HG03103 (cell line): ENCODE data around the gene TEX28.
"Not testable (repeated sequence)": the region's sequence is repeated elsewhere in the genome, so short reads cannot be mapped to it uniquely, and the experiment has no call there.

ENCODE experiments used
- ATAC-seq: cut with Tn5 transposase; IDR thresholded peaks from one replicate; pipeline ENCODE4 v1.9.1; 2021; ENCODE audit warnings: low read depth; ENCODE audit not compliant: unreplicated experiment

The TEX28 gene

DNA sequence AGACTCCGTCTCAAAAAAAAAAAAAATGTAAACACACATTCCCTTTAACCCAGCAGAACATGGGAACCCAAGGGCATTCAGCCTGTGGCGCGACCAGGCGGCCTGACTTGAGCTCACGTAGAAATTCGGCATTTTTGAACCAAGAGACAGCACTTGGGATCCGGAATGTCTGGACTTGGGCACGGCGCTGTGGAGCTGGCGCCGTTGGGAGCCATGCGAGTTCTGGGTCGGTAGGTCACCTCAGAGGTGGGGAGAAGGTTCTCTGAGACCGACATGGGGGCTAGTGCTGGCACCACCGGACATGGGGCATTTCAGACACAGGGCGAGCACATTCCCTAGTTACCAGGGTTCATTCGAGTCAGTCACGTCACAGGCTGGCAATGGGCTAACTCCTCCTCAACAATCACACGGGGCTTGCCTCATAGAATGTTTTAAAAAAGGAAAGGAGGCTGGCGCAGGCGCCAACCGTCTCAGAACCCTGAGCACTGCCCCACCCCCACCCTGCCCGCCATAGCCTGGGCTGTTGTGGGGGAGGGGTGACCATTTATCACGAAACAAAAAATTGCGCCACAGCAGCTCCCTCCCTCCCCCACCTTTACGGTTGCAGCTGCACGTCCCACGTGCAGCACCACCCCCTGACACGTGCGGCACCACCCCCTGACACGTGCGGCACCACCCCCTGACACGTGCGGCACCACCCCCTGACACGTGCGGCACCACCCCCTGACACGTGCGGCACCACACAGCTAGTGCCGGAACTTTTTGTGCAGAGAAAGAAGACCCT is at the start of gene TEX28:
TSS of gene TEX28 (minus strand) at position 334 of the 784 bp plus-strand sequence. CDS start 3,007 bp downstream, outside the sequence.
- ATAC-seq = no peak

GRCh38 chrX:154343620-154344019 is 48.7 kb upstream of the TEX28 start:
- peak; percentile 33 for ATAC-seq

GRCh38 chrX:154343063-154343462 is 48.1 kb upstream of the TEX28 start:
- not testable (repeated sequence) for ATAC-seq

GRCh38 chrX:154341399-154342298 is 46.7 kb upstream of the TEX28 start:
- ATAC-seq = peak; percentile 58

GRCh38 chrX:154334496-154334895 is 39.6 kb upstream of the TEX28 start:
- no peak for ATAC-seq

DNA sequence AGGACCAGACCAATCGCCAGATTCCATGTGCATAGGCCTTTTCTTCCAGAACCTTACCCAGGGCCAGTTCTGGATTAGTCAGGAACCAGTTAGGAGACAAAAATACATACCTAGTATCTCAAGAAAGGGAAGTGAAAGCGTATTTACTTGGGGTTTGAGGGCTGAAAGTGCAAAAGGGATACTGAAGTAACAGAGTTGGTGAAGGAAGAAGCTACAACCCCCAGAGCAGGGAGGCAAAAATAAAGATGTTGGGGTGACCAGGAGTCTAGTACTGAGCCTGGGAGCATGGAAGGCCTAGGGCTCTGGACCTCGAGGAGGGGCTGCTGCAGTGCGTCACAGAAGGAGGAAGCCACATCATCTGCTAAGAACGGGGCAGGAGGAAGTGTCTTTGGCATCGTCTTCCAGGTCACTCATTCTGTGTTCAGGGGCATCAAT is 38.9 kb upstream of the TEX28 start:
- ATAC-seq = no peak

DNA sequence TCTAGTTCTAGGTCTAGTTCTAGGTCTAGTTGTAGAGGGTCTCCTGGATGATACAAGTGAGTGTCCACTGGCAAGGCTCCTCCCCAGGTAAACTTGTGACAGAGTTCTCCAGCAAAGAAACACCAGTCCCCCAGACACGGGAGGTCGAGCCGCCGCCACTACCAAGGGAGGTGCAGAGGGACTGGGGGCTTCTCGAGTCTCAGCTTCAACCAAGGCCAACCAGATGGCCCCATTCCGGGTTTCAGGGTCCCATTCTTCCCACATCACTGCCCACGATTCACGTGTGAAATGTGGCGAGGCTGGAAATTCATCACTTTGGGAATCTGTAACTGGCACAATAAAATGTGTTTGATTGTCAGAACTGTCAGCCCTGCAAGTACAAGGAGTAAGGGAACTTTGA is 38.2 kb upstream of the TEX28 start:
- no peak for ATAC-seq

DNA sequence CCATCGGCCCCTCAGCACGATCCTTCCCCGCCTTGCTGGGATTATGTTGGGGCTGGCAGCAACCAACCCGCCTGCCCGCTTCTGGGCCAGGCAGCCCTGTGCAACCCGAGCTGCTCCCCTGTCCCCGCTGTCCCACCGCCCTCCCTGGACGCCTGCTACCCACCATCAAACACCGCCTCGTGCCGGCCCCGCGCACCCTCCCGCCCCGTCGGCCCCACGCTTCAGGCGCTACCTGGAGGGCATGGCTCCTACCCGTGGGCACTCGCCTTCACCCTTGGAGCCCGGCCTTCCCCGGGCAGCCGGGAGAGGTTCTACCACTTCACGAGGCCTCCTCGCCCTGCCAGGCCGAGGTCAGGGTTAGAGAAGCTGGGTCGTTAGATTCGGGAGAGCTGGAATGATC is 37.6 kb upstream of the TEX28 start:
- ATAC-seq = no peak

GRCh38 chrX:154329294-154329693 is 34.4 kb upstream of the TEX28 start:
- no peak for ATAC-seq

DNA sequence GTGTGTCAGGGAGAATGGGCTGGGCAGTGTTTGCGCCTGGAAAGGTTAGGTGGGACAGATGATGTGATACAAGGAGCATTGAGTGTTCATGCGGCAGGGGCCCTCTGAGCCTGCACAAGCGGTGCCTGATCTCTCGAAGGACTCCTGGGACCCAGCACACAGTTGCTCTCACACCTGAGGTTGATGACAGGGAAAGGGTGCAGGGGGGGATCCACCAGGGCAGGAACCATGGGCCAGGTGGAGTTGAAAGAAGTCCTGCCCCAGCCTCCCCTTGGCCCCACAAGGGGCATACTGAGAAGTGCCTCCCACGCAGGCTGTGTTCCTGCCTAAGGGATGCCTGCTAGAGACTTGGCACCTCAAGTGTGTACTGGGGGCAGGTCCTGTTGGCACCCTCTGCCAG is 33.7 kb upstream of the TEX28 start:
- no peak for ATAC-seq

- no peak for ATAC-seq
These were observed 32.3 kb upstream of the TEX28 start for GRCh38 chrX:154327038-154327820.

DNA sequence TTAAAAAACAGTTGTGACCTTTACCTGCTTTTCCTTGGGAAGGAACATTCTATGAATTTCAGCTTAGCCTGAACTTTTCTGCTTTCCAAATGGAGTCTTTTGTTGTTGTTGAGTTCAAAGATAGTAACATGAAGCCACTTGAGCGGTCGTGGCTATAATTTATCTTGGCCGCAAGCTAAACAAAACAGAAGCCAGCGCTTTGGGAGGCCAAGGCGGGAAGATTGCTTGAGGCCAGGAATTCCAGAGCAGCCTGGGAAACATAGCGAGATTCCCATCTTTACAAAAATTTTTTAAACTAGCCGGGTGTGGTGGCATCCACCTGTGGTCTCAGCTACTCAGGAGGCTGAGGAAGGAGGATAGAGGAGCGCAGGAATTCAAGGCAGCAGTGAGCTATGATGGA is 30.6 kb upstream of the TEX28 start:
- ATAC-seq = no peak

GRCh38 chrX:154323537-154323936 is 28.6 kb upstream of the TEX28 start:
- no peak for ATAC-seq

DNA sequence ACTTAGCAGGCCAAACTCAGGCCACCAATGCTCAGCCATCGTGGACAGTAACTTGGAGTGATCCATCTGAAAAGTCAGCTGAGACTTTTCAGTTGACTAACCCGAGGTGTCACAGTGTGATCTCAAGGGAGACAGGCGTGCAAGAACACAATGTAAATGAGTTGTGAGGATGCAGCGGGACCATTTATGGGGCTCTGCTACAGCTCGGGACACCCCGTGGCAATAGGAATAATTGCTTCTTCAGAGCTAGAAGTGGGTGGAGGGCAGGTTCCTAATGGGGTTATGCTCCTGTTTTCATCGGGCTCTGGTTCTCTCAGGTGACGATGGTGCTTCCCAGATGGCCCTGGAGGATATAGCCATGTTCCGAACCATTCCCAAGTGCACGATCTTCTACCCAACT is 28.0 kb upstream of the TEX28 start:
- no peak for ATAC-seq

GRCh38 chrX:154321594-154321993 is 26.7 kb upstream of the TEX28 start:
- no peak for ATAC-seq

DNA sequence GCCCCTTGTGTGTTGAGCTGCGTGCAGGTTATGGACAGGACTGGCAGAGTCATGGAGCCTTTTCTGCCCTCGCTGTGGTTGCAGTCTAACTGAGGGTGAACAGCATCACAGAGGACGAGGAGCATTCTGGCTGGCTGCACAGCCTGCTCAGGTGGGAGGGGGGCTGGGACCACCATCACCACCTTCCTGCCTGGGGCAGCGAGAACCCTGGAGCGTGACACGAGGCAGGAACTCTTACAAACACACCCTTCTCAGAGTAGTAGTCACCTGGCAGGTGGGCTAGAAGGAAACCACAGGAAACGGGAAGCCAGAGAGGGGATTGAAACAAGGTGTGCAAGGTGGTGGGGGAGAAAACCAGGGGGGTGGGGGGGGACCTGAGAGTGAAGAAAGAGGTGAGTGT is 26.2 kb upstream of the TEX28 start:
- no peak for ATAC-seq

GRCh38 chrX:154320406-154320805 is 25.5 kb upstream of the TEX28 start:
- no peak for ATAC-seq

DNA sequence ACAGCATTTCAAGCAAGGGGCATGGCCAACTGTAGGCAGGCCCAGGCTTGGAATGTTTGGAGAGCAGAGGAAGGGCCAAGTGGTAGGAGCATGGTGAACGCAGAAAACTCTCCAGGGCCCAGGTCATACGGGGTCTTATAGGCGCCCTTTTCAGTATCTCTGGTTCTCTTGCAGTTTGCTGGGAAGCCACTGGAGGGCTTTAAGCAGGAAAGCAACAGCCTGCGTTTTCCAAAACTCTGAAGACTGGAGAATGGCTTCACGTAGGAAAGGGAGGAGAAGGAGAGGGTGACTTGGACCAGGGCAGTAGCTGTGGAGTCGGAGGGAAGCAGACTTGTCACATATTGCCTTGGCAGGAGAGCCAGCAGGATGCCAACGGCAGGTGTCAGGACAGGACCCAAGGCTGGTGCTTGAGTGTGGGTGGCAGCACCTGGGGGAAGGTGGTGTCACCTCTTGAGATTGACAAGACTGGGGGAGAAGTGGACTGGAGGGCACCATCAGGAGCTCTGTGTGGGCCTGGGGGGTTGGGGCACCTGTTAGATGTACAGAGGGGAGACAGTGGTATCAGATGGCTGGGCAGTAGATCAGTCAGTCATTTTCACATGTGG is 22.6 kb upstream of the TEX28 start:
- ATAC-seq = no peak

DNA sequence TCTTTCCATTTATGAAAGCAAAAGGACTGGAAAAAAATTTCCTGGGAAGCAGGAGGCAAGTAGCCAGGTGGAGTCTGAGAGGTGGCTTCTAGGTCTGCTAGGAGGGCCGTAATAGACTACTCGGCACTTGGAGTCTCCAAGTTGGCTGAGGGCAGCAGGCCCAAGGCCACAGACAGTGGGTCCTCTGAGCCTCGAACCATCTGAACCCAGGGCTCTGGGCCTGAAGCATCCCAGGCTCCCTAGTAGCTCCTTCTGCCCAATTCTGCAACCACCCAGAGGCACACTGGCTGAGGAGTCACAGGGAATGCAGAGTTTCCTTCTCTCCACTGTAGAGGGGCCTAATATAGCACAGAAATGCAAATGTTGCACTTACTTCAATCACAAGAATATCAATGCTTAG is 20.5 kb upstream of the TEX28 start:
- no peak for ATAC-seq

DNA sequence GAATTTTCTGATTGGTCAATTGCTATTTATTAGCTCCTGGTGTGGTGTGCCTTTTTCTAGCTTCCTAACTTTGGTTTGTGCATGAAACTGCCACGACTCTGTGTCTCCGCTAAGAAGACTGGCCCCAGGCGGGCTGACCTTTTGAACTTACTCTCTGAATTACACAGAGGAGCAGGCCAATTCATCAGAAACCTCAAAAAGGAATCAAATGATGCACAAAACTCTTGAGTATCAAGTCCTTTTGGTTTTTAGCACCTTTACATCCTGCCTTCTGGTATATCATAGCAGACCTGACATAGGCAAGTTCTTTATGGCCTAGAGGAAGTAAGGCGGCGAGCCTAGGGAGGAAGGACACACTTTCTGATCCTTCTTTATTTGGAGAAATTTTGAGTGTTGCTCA is 18.2 kb upstream of the TEX28 start:
- ATAC-seq = no peak
